OCI-LY7 (cell line): Measurements from ENCODE around the gene MAP4K2. TPM values are rescaled to one million over a fixed set of nuclear protein-coding genes. Genes with fewer than 3 reads are reported as not detected.
A peak's percentile ranks its signal among the peaks of the same experiment; 100 is the strongest.

Experiments
- BruUV-seq: library from RNA; stranded (reverse); fragments of 400-500 nt; replicated peaks from 2 replicates; lab custom pipeline; 2021; lab: Mats Ljungman, UMichigan
- CTCF ChIA-PET: fragments of 300-600 bp; sonication (Branson Sonifier 250); formaldehyde crosslinking; loops from one replicate; lab custom pipeline; 2022; ENCODE audit warnings: antibody characterized with exemption; ENCODE audit not compliant: unreplicated experiment; lab: Charles Lee
- POLR2A ChIA-PET: fragments of 300-600 bp; sonication (Branson Sonifier 250); formaldehyde crosslinking; loops from one replicate; lab custom pipeline; 2022; ENCODE audit warnings: antibody characterized with exemption; lab: Charles Lee
- DNase-seq: peaks from one replicate; pipeline ENCODE4 v3.0.0-alpha.2; 2015; ENCODE audit warnings: low spot score
- H2AFZ ChIP-seq: fragments of 200-600 bp; sonication (generic), shearing (Covaris generic); 2 replicates; pipeline ENCODE4 v1.6.1; 2014; ENCODE audit warnings: mild to moderate bottlenecking, antibody characterized with exemption, low read length, moderate library complexity
- H3K27ac ChIP-seq: fragments of 200-600 bp; sonication (generic); 2 replicates; pipeline ENCODE4 v1.5.1; 2014; ENCODE audit warnings: mixed run types, low read depth, mild to moderate bottlenecking, moderate library complexity, low read length, inconsistent platforms; ENCODE audit not compliant: poor library complexity, severe bottlenecking
- H3K36me3 ChIP-seq: fragments of 200-600 bp; sonication (generic); 2 replicates; pipeline ENCODE4 v1.6.1; 2014; ENCODE audit warnings: mild to moderate bottlenecking, antibody characterized with exemption, low read length, moderate library complexity, mixed read lengths; ENCODE audit not compliant: insufficient read depth
- H3K4me1 ChIP-seq: fragments of 200-600 bp; sonication (generic); 2 replicates; pipeline ENCODE4 v1.5.1; 2014; ENCODE audit warnings: mild to moderate bottlenecking, low read length; ENCODE audit not compliant: insufficient read depth, poor library complexity, severe bottlenecking
- H3K4me2 ChIP-seq: fragments of 200-600 bp; sonication (generic); 2 replicates; pipeline ENCODE4 v1.6.1; 2014; ENCODE audit warnings: mild to moderate bottlenecking, low read length
- H3K4me3 ChIP-seq: fragments of 200-600 bp; sonication (generic); 2 replicates; pipeline ENCODE4 v1.5.1; 2014; ENCODE audit warnings: mild to moderate bottlenecking, low read depth, low read length; ENCODE audit not compliant: poor library complexity, severe bottlenecking
- H3K79me2 ChIP-seq: fragments of 200-600 bp; sonication (generic); 2 replicates; pipeline ENCODE4 v1.6.1; 2016; ENCODE audit warnings: low read depth, mild to moderate bottlenecking, low read length, moderate library complexity, mixed read lengths; ENCODE audit not compliant: insufficient read depth
- H3K9me2 ChIP-seq: fragments of 200-600 bp; sonication (generic); 2 replicates; pipeline ENCODE4 v1.6.1; 2016; ENCODE audit warnings: mild to moderate bottlenecking, low read length, mixed read lengths; ENCODE audit not compliant: insufficient read depth
- H3K9me3 ChIP-seq: fragments of 200-600 bp; sonication (generic); 2 replicates; pipeline ENCODE4 v1.6.1; 2014; ENCODE audit warnings: mild to moderate bottlenecking, mixed run types, low read length, mixed read lengths
- H4K20me1 ChIP-seq: fragments of 200-600 bp; sonication (generic); 2 replicates; pipeline ENCODE4 v1.6.1; 2014; ENCODE audit warnings: mild to moderate bottlenecking, antibody characterized with exemption, low read length, moderate library complexity, mixed read lengths; ENCODE audit not compliant: insufficient read depth
- CTCF ChIP-seq: fragments of 200-600 bp; sonication (generic); conservative IDR thresholded peaks from 2 replicates; pipeline ENCODE4 v1.5.1; 2014; ENCODE audit warnings: mild to moderate bottlenecking, antibody characterized with exemption, low read length, moderate library complexity, mixed read lengths
- EZH2phosphoT487 ChIP-seq: fragments of 200-600 bp; sonication (generic); IDR thresholded peaks from 2 replicates; pipeline ENCODE4 v1.6.1; 2018; ENCODE audit warnings: low read depth, borderline replicate concordance, mild to moderate bottlenecking, mixed run types, antibody characterized with exemption, low read length, moderate library complexity, mixed read lengths
- intact Hi-C: fragments of 100-400 bp; cut with micrococcal nuclease; formaldehyde crosslinking; loops from one replicate; pipeline ENCODE4 v1.10.0; 2022; ENCODE audit not compliant: unreplicated experiment
- total RNA-seq, 2 experiments: library from RNA; depleted of rRNA in 1 of 2; stranded (reverse); fragments of >200 nt in 1 of 2; shearing (Covaris generic) in 1 of 2; gene quantifications; 2 replicates each; pipeline ENCODE4 v1.2.3, GENCODE V29; 2014 to 2022

The MAP4K2 gene
- total RNA-seq, 2 experiments from 2014 or later = 110 to 115 TPM

GRCh38 chr11:64844330-64845128 lies 41.5 kb upstream of the MAP4K2 start, which contains the start of gene CDC42BPG:
CDC42BPG (minus strand) TSS chr11:64844653; CDS start chr11:64844569, 84 bp downstream.
- DNase-seq = peak; percentile 80
- no peaks in the 10 kb centered on the region for H4K20me1 ChIP-seq
- peaks cover 47% of the 10 kb centered on the region for H3K4me1 ChIP-seq
- no TSS peak for BruUV-seq
- POLR2A ChIA-PET = interaction anchor here (0.5 to 1.6 kb wide), 3 partner anchors 15 to 1813 kb away, joined by 5 to 10 read pairs (median 5); no protein-coding TSS in a partner anchor
- no peaks in the 10 kb centered on the region for H3K9me3 ChIP-seq
- H3K27ac ChIP-seq = peak within 1 kb of the TSS; percentile 38
- CTCF ChIA-PET = interaction anchor here (0.6 to 1.1 kb wide), 3 partner anchors 19 to 43 kb away, joined by 4 to 6 read pairs (median 5); no protein-coding TSS in a partner anchor
- intact Hi-C loops = loop anchor here (1.0 to 10.0 kb wide), 5 partner anchors 42 to 470 kb away; partner anchors contain the start of genes CDC42EP2, CDCA5, SNX15 and ZFPL1
- H3K9me2 ChIP-seq = no peaks in the 10 kb centered on the region
- no peaks in the 10 kb centered on the region for H3K36me3 ChIP-seq
- peak within 1 kb of the TSS; percentile 72 for H2AFZ ChIP-seq
- H3K4me2 ChIP-seq = peak within 1 kb of the TSS; percentile 74
- H3K4me3 ChIP-seq = peak within 1 kb of the TSS; percentile 71
- TF ChIP-seq CTCF = peak; percentile 72
- no peak for TF ChIP-seq EZH2phosphoT487
- H3K79me2 ChIP-seq = no peaks in the 10 kb centered on the region

DNA sequence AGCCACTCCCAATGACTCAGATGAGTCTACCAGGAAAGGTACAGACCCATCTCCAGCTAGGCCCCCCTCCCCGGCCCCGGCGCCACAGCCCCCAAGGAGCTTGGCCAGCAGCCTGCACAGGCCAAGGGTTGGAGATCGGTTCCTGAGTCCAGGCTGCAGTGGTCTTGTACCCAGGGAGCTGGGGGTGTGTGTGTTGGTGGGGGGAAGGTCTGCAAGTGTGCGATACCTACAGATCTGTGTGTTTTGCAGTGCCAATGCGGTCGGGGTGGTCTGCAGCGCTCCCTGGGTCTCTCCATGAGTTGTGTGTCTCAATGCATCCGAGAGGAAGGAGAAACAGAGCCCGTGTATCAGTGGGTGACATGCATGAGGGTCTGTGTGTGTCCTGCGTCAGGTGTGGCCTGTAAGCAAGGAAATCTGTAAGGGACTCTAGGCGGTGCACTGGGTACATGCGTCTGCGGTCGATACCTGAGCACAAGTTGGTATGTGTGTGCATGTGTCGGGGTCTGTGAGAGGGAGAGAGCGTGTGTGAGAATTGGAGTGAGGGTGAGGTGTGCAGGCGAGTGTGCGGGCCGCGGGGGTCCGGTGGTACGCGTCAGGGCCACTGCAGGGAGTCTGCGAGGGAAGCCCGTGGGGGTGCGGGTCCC lies 40.8 kb upstream of the MAP4K2 start:
- ChIA-PET CTCF (interaction anchor here (0.6 to 1.1 kb wide), 3 partner anchors 20 to 44 kb away, joined by 4 to 6 read pairs (median 5); no protein-coding TSS in a partner anchor), POLR2A (interaction anchor here (0.5 to 0.6 kb wide), 3 partner anchors 39 to 1813 kb away, joined by 3 to 5 read pairs (median 4); no protein-coding TSS in a partner anchor)
- intact Hi-C loops = loop anchor here (1.0 to 10.0 kb wide), 4 partner anchors 42 to 471 kb away; partner anchors contain the start of genes CDC42EP2, CDCA5 and ZFPL1
- no peaks in the 10 kb centered on the region for H3K79me2 ChIP-seq
- no peak for DNase-seq
- H3K4me3 ChIP-seq = peak overlapping the region; percentile 71
- H3K4me1 ChIP-seq = peaks cover 40% of the 10 kb centered on the region
- no peaks in the 10 kb centered on the region for H3K9me3 ChIP-seq
- no peak overlapping the region for H3K27ac ChIP-seq
- peak overlapping the region; percentile 6; the same call in 1 of the 2 replicates for H2AFZ ChIP-seq
- no peaks in the 10 kb centered on the region for H4K20me1 ChIP-seq
- BruUV-seq = no TSS peak
- TF ChIP-seq CTCF (no peak), EZH2phosphoT487 (no peak)
- H3K36me3 ChIP-seq = no peaks in the 10 kb centered on the region
- H3K9me2 ChIP-seq = no peaks in the 10 kb centered on the region
- peak overlapping the region; percentile 74 for H3K4me2 ChIP-seq
